WTC11 (cell line): ENCODE results near the gene SMIM17.

Experiments used
- NR1H2 ChIP-seq: sonication (generic); formaldehyde crosslinking; IDR thresholded peaks from 2 replicates; pipeline ENCODE4 v1.9.0; 2021; ENCODE audit warnings: mild to moderate bottlenecking, moderate library complexity, missing genetic modification reagents
- ZNF416 ChIP-seq: fragments of 250-450 bp; sonication (Bioruptor Pico); IDR thresholded peaks from 2 replicates; pipeline ENCODE4 v1.9.0; 2021; ENCODE audit warnings: mild to moderate bottlenecking, inconsistent platforms
- TF ChIP-seq, protein P1 (sequence below): fragments of 200-600 bp; IDR thresholded peaks from 2 replicates; pipeline ENCODE4 v1.8.0; 2022; ENCODE audit warnings: antibody characterized with exemption
- TF ChIP-seq, protein P2 (sequence below): sonication (generic); formaldehyde crosslinking; IDR thresholded peaks from 2 replicates; pipeline ENCODE4 v1.8.1; 2022; ENCODE audit warnings: low read depth, missing genetic modification reagents, borderline replicate concordance
- TF ChIP-seq, protein P3 (sequence below): sonication (generic); formaldehyde crosslinking; IDR thresholded peaks from 2 replicates; pipeline ENCODE4 v1.8.1; 2022; ENCODE audit warnings: missing genetic modification reagents, borderline replicate concordance
- TF ChIP-seq, protein P4 (sequence below): sonication (generic); formaldehyde crosslinking; IDR thresholded peaks from 2 replicates; pipeline ENCODE4 v1.8.1; 2023; ENCODE audit warnings: mild to moderate bottlenecking, missing genetic modification reagents, moderate library complexity
- TF ChIP-seq, protein P5 (sequence below): sonication (generic); formaldehyde crosslinking; IDR thresholded peaks from 2 replicates; pipeline ENCODE4 v1.8.0; 2022; ENCODE audit warnings: mild to moderate bottlenecking, missing genetic modification reagents

DNA sequence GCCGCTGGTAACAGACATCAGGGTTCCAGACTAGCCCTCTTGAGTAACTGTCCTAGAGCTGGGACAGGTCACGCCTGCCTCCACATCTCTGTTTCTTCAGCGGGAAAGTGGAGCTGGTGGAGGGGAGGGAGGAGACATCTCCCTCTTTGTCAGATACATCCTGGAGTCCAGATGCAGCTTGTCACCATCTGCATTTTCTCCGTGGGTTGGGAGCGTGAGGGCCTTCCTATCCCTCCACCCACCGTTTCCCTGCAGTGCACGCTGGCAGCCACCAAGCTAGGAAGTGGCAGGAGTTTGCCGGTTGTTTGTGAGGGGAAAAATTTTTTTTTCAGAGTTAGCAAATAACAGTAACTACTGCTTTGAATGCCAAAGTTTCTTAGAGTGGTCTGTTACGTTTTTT is 20.0 kb upstream of the SMIM17 start:
- TF ChIP-seq, protein P1, sequence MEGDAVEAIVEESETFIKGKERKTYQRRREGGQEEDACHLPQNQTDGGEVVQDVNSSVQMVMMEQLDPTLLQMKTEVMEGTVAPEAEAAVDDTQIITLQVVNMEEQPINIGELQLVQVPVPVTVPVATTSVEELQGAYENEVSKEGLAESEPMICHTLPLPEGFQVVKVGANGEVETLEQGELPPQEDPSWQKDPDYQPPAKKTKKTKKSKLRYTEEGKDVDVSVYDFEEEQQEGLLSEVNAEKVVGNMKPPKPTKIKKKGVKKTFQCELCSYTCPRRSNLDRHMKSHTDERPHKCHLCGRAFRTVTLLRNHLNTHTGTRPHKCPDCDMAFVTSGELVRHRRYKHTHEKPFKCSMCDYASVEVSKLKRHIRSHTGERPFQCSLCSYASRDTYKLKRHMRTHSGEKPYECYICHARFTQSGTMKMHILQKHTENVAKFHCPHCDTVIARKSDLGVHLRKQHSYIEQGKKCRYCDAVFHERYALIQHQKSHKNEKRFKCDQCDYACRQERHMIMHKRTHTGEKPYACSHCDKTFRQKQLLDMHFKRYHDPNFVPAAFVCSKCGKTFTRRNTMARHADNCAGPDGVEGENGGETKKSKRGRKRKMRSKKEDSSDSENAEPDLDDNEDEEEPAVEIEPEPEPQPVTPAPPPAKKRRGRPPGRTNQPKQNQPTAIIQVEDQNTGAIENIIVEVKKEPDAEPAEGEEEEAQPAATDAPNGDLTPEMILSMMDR: no peak
- TF ChIP-seq, protein P2, sequence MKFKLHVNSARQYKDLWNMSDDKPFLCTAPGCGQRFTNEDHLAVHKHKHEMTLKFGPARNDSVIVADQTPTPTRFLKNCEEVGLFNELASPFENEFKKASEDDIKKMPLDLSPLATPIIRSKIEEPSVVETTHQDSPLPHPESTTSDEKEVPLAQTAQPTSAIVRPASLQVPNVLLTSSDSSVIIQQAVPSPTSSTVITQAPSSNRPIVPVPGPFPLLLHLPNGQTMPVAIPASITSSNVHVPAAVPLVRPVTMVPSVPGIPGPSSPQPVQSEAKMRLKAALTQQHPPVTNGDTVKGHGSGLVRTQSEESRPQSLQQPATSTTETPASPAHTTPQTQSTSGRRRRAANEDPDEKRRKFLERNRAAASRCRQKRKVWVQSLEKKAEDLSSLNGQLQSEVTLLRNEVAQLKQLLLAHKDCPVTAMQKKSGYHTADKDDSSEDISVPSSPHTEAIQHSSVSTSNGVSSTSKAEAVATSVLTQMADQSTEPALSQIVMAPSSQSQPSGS (CRISPR knock-in tag): no peak
- TF ChIP-seq, protein P3, sequence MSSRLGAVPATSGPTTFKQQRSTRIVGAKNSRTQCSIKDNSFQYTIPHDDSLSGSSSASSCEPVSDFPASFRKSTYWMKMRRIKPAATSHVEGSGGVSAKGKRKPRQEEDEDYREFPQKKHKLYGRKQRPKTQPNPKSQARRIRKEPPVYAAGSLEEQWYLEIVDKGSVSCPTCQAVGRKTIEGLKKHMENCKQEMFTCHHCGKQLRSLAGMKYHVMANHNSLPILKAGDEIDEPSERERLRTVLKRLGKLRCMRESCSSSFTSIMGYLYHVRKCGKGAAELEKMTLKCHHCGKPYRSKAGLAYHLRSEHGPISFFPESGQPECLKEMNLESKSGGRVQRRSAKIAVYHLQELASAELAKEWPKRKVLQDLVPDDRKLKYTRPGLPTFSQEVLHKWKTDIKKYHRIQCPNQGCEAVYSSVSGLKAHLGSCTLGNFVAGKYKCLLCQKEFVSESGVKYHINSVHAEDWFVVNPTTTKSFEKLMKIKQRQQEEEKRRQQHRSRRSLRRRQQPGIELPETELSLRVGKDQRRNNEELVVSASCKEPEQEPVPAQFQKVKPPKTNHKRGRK: no peak
- TF ChIP-seq, protein P4, sequence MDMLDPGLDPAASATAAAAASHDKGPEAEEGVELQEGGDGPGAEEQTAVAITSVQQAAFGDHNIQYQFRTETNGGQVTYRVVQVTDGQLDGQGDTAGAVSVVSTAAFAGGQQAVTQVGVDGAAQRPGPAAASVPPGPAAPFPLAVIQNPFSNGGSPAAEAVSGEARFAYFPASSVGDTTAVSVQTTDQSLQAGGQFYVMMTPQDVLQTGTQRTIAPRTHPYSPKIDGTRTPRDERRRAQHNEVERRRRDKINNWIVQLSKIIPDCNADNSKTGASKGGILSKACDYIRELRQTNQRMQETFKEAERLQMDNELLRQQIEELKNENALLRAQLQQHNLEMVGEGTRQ: no peak
- TF ChIP-seq NR1H2 (CRISPR knock-in tag) (no peak), ZNF416 (CRISPR knock-in tag) (no peak)
- TF ChIP-seq, protein P5, sequence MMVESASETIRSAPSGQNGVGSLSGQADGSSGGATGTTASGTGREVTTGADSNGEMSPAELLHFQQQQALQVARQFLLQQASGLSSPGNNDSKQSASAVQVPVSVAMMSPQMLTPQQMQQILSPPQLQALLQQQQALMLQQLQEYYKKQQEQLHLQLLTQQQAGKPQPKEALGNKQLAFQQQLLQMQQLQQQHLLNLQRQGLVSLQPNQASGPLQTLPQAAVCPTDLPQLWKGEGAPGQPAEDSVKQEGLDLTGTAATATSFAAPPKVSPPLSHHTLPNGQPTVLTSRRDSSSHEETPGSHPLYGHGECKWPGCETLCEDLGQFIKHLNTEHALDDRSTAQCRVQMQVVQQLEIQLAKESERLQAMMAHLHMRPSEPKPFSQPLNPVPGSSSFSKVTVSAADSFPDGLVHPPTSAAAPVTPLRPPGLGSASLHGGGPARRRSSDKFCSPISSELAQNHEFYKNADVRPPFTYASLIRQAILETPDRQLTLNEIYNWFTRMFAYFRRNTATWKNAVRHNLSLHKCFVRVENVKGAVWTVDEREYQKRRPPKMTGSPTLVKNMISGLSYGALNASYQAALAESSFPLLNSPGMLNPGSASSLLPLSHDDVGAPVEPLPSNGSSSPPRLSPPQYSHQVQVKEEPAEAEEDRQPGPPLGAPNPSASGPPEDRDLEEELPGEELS: no peak
